Right lobe of liver (tissue), 6 donors: ENCODE results near the gene SMIM13. TPM values are rescaled to one million over a fixed set of nuclear protein-coding genes. Genes with fewer than 3 reads are reported as not detected.
"Not testable (repeated sequence)": the region's sequence is repeated elsewhere in the genome, so short reads cannot be mapped to it uniquely, and the experiment has no call there.

Experiments
- ATAC-seq, 4 donors: fragments of 200-7000 bp; cut with Tn5 transposase; one replicate each; pipeline ENCODE4 v1.9.1; 2020; ENCODE audit warnings: mild to moderate bottlenecking in 4 of 4, moderate library complexity in 4 of 4
- DNase-seq, 3 donors: peaks; one replicate each; pipeline ENCODE4 v3.0.0-alpha.2; 2020
- H3K27ac ChIP-seq, 3 donors: fragments of 200-600 bp; one replicate each; pipeline ENCODE4 v1.8.0; 2022
- H3K27me3 ChIP-seq, 2 donors: fragments of 200-600 bp; one replicate each; pipeline ENCODE4 v1.8.0; 2022
- H3K36me3 ChIP-seq, 4 donors: fragments of 200-600 bp; sonication (generic) in 1 of 4; one replicate each; pipeline versions ENCODE4 v1.5.1 to v1.8.0; 2017 to 2022; ENCODE audit warnings: control low read depth in 1 of 4
- H3K4me1 ChIP-seq, 4 donors: fragments of 200-600 bp; sonication (generic) in 1 of 4; one replicate each; pipeline versions ENCODE4 v1.5.1 to v1.8.0; 2017 to 2022; ENCODE audit warnings: control low read depth in 1 of 4
- H3K4me3 ChIP-seq, 3 donors: fragments of 200-600 bp; one replicate each; pipeline ENCODE4 v1.8.0; 2022
- H3K9me3 ChIP-seq, 4 donors: fragments of 200-600 bp; sonication (generic) in 1 of 4; one replicate each; pipeline versions ENCODE4 v1.5.1 to v1.8.0; 2017 to 2022; ENCODE audit warnings: control low read depth in 1 of 4
- CTCF ChIP-seq, 4 donors: fragments of 200-600 bp in 3 of 4; fragments of 450-650 bp in 1 of 4; IDR thresholded peaks; one replicate each; pipeline versions ENCODE4 v1.5.1 to v1.8.0; 2016 to 2022; ENCODE audit warnings: antibody characterized with exemption in 4 of 4, mild to moderate bottlenecking in 2 of 4
- POLR2A ChIP-seq: fragments of 450-650 bp; IDR thresholded peaks from one replicate; pipeline ENCODE4 v1.6.1; 2017; ENCODE audit warnings: antibody characterized with exemption, mild to moderate bottlenecking
- WGBS: methylation state at CpG from one replicate; pipeline ENCODE4 v1.1.6; 2018; ENCODE audit warnings: low coverage, low lambda C conversion rate; ENCODE audit not compliant: insufficient coverage; ENCODE audit errors: missing lambda C conversion rate; 5-methylcytosine and 5-hydroxymethylcytosine counted together
- intact Hi-C, 2 donors: fragments of 100-400 bp; cut with DNase I; formaldehyde crosslinking; loops; one replicate each; pipeline versions ENCODE4 v1.11.2 to v1.14.1; 2022
- total RNA-seq, 6 experiments: library from RNA; depleted of rRNA in 2 of 6; stranded (reverse); fragments of >200 nt in 2 of 6; fragmentation: NEBNext Ultra II Directional in 3 of 6; extraction: Animal tissue kit (Norgen Biotek cat#: 25700) in 3 of 6; gene quantifications; one replicate each; pipeline versions ENCODE4 v1.1.0 to v1.2.4, GENCODE V29; 2016 to 2023
- donor health status: DM: no; HTN: yes; CAD: no.
- donor health status: DM: no; HTN: no; CAD: no.
- donor health status: DM: no; HTN: no; CAD: no.
- donor health status: DM: no; HTN: yes; CAD: no.
- donor health status: DM: no; HTN: yes; CAD: no.

Gene SMIM13
- total RNA-seq, 6 experiments from 2014 or later: 6.4 to 9.5 (median 7.6) TPM

- ATAC-seq (no peak), DNase-seq (no peak)
- WGBS: 92% methylated on average over 4 of the region's 5 CpGs
- Histone ChIP-seq H3K27ac (no peak overlapping the region), H3K36me3 (no peaks in the 10 kb centered on the region), H3K9me3 (no peaks in the 10 kb centered on the region), H3K4me1 (no peaks in the 10 kb centered on the region), H3K27me3 (no peaks in the 10 kb centered on the region), H3K4me3 (no peak overlapping the region)
- intact Hi-C loops: no loop called here
- TF ChIP-seq CTCF (IDR thresholded peaks at IDR 0.05): no peak
- no peak for TF ChIP-seq POLR2A
Observed at GRCh38 chr6:11083956-11084355, 9.7 kb upstream of the SMIM13 start.

GRCh38 chr6:11085758-11086435 lies 7.7 kb upstream of the SMIM13 start:
- H3K27me3 ChIP-seq: no peaks in the 10 kb centered on the region
- no peak for ATAC-seq
- no peak for TF ChIP-seq CTCF (IDR thresholded peaks at IDR 0.05)
- no peak for TF ChIP-seq POLR2A
- no peaks in the 10 kb centered on the region for H3K36me3 ChIP-seq
- intact Hi-C loops: no loop called here
- no peak overlapping the region for H3K4me3 ChIP-seq
- 22% methylated on average over 2 of the region's 3 CpGs for WGBS
- no peaks in the 10 kb centered on the region for H3K9me3 ChIP-seq
- no peaks in the 10 kb centered on the region for H3K4me1 ChIP-seq
- H3K27ac ChIP-seq: no peak overlapping the region
- DNase-seq: no peak

DNA sequence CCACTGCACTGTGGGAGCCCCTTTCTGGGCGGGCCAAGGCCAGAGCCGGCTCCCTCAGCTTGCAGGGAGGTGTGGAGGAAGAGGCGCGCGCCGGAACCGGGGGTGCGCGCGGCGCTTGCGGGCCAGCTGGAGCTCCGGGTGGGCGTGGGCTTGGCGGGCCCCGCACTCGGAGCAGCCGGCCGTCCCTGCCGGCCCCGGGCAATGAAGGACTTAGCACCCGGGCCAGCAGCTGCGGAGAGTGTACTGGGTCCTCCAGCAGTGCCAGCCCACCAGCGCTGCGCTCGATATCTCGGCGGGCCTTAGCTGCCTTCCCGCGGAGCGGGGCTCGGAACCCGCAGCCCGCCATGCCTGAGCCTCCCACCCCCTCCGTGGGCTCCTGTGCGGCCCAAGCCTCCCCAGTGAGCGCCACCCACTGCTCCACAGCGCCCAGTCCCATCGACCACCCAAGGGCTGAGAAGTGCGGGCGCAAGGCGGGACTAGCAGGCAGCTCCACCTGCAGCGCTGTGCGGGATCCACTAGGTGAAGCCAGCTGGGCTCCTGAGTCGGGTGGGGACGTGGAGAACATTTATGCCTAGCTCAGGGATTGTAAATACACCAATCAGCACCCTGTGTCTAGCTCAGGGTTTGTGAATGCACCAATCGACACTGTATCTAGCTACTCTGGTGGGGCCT lies 6.4 kb upstream of the SMIM13 start:
- H3K4me3 ChIP-seq, H3K36me3 ChIP-seq, H3K27ac ChIP-seq, H3K27me3 ChIP-seq, H3K4me1 ChIP-seq, H3K9me3 ChIP-seq, ATAC-seq, DNase-seq, intact Hi-C loops: not testable (repeated sequence)
- WGBS: 83% methylated on average over 1 of the region's 47 CpGs

GRCh38 chr6:11089695-11090094 lies 3.9 kb upstream of the SMIM13 start:
- H3K4me3 ChIP-seq: no peak overlapping the region
- no peaks in the 10 kb centered on the region for H3K4me1 ChIP-seq
- no peaks in the 10 kb centered on the region for H3K36me3 ChIP-seq
- DNase-seq: no peak
- no peak for ATAC-seq
- TF ChIP-seq CTCF (IDR thresholded peaks at IDR 0.05) (no peak), POLR2A (no peak)
- H3K27me3 ChIP-seq: no peaks in the 10 kb centered on the region
- WGBS: no CpG with 5 or more reads among the region's 1 CpG
- H3K9me3 ChIP-seq: no peaks in the 10 kb centered on the region
- no peak overlapping the region for H3K27ac ChIP-seq
- intact Hi-C loops: no loop called here

- H3K4me3 ChIP-seq, H3K27ac ChIP-seq, H3K27me3 ChIP-seq, DNase-seq, ATAC-seq, intact Hi-C loops, H3K9me3 ChIP-seq, H3K36me3 ChIP-seq: not testable (repeated sequence)
- H3K4me1 ChIP-seq: peaks cover 0 to 12% (median 3%) of the 10 kb centered on the region in 4 donors
- 86% methylated on average over 5 of the region's 5 CpGs for WGBS
Observed at GRCh38 chr6:11091141-11091540, 2.5 kb upstream of the SMIM13 start.
